ENCODE results near the gene ZNF662. TPM values are rescaled to one million over a fixed set of nuclear protein-coding genes. Genes with fewer than 3 reads are reported as not detected.

Gene ZNF662
- total and polyA plus RNA-seq, 2 of the 8 experiments (the other 6 are each of a cell fraction or from before 2014, with no cell fraction given): 0.03 TPM; not detected in 1

DNA sequence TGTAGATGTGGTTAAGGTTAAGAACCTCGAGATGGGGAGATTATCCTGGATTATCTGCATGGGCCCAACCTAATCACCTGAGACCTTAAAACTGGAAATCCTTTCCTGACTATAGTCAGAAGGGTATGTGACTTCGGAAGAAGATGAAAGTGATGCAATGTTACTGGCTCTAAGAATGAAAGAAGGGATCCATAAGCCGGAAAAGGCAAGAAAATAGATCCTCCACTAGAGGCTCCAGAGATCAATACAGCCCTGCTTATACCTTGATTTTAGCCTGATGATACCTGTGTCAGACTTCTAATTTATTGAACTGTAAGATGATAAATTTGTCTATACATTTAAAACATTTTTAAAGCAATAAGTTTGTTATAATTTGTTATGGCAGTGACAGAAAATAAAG, 51.6 kb downstream of the ZNF662 start:
- H3K79me1 ChIP-seq (ENCODE audit: low read depth, low read length): no peaks in the 10 kb centered on the region
- no peak overlapping the region for H3K9ac ChIP-seq (replicated peaks in 1 of 4; ENCODE audit: extremely low read depth in 1 of 4, low read depth in 3 of 4, low read length in 3 of 4)
- no peak overlapping the region for H3K4me3 ChIP-seq (ENCODE audit: extremely low read depth in 1 of 4, insufficient read depth in 2 of 4, low read depth in 3 of 4, low read length in 4 of 4)
- no peaks in the 10 kb centered on the region for H3K4me1 ChIP-seq (replicated peaks in 1 of 4; ENCODE audit: control insufficient read depth in 3 of 4, insufficient read depth in 4 of 4, low read length in 3 of 4)
- H2BK120ac ChIP-seq (replicated peaks; ENCODE audit: low read depth, low read length): no peak overlapping the region
- H3K4ac ChIP-seq (replicated peaks; ENCODE audit: insufficient read length, low read depth, low read length): no peak overlapping the region
- H2BK20ac ChIP-seq (ENCODE audit: low read length): no peak overlapping the region
- H3K36me3 ChIP-seq (ENCODE audit: control insufficient read depth in 2 of 4, insufficient read depth in 4 of 4, low read length in 3 of 4): no peaks in the 10 kb centered on the region
- no peaks in the 10 kb centered on the region for H3K27me3 ChIP-seq (replicated peaks in 1 of 4; ENCODE audit: control insufficient read depth in 3 of 4, extremely low read depth in 1 of 4, insufficient read depth in 3 of 4, low read length in 3 of 4)
- ChIA-PET CTCF (ENCODE audit: partially characterized antibody) (interaction anchor here (1.0 to 1.5 kb wide), 2 partner anchors 50 to 114 kb away, joined by 3 read pairs; no protein-coding TSS in a partner anchor), POLR2A (ENCODE audit: partially characterized antibody) (no interaction called here)
- DNase-seq (ENCODE audit: low read depth in 1 of 2, low spot score in 2 of 2) (no peak), FAIRE-seq (peak; percentile 76)
- H3K79me2 ChIP-seq (ENCODE audit: control insufficient read depth in 1 of 2, insufficient read depth in 2 of 2, low read length in 2 of 2): no peaks in the 10 kb centered on the region
- H2BK5ac ChIP-seq (ENCODE audit: low read depth, low read length): no peak overlapping the region
- no peak overlapping the region for H2BK15ac ChIP-seq (ENCODE audit: low read length)
- no peak overlapping the region for H3K23ac ChIP-seq (ENCODE audit: insufficient read length)
- H3K18ac ChIP-seq (ENCODE audit: extremely low read depth, low read length): no peak overlapping the region
- no peak overlapping the region for H4K8ac ChIP-seq (ENCODE audit: extremely low read depth, insufficient read depth, low read length)
- H4K91ac ChIP-seq (replicated peaks; ENCODE audit: insufficient read length, low read length): no peak overlapping the region
- H3K56ac ChIP-seq (replicated peaks; ENCODE audit: insufficient read length, low read depth, low read length): no peak overlapping the region
- H2AFZ ChIP-seq (ENCODE audit: low read length): no peak overlapping the region
- H3K14ac ChIP-seq (ENCODE audit: insufficient read length): no peak overlapping the region
- TF ChIP-seq CBX8 (IDR thresholded peaks at IDR 0.05; ENCODE audit: borderline replicate concordance, low read depth, low read length) (no peak), CEBPB (IDR thresholded peaks at IDR 0.05; ENCODE audit: low read depth, low read length) (peak; percentile 85; the same call in 1 of the 2 replicates), RAD21 (IDR thresholded peaks at IDR 0.05 in 1 of 2, conservative IDR thresholded peaks at IDR 0.05 in 1 of 2; ENCODE audit: low read depth in 2 of 2, low read length in 2 of 2) (peak; percentile 28 to 45)
- TF ChIP-seq, protein P1, sequence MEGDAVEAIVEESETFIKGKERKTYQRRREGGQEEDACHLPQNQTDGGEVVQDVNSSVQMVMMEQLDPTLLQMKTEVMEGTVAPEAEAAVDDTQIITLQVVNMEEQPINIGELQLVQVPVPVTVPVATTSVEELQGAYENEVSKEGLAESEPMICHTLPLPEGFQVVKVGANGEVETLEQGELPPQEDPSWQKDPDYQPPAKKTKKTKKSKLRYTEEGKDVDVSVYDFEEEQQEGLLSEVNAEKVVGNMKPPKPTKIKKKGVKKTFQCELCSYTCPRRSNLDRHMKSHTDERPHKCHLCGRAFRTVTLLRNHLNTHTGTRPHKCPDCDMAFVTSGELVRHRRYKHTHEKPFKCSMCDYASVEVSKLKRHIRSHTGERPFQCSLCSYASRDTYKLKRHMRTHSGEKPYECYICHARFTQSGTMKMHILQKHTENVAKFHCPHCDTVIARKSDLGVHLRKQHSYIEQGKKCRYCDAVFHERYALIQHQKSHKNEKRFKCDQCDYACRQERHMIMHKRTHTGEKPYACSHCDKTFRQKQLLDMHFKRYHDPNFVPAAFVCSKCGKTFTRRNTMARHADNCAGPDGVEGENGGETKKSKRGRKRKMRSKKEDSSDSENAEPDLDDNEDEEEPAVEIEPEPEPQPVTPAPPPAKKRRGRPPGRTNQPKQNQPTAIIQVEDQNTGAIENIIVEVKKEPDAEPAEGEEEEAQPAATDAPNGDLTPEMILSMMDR (IDR thresholded peaks at IDR 0.05; ENCODE audit: control extremely low read depth in 1 of 3, insufficient read depth in 1 of 3, low read depth in 1 of 3, low read length in 3 of 3): peak in 2 of 3 experiments; percentile 20 to 42; a peak in 2 of 4 replicates
- H3K27ac ChIP-seq (ENCODE audit: low read depth, low read length): no peak overlapping the region
- H2BK12ac ChIP-seq (ENCODE audit: low read depth, low read length): no peak overlapping the region
- H4K5ac ChIP-seq (ENCODE audit: insufficient read length, low read depth, low read length): no peak overlapping the region
- no peak overlapping the region for H3K4me2 ChIP-seq (ENCODE audit: insufficient read depth in 1 of 2, low read depth in 2 of 2, low read length in 2 of 2)
- H3K9me3 ChIP-seq (ENCODE audit: insufficient read depth in 2 of 2, low read depth in 1 of 2, low read length in 1 of 2): no peaks in the 10 kb centered on the region
- no peaks in the 10 kb centered on the region for H4K20me1 ChIP-seq (replicated peaks in 1 of 2; ENCODE audit: control insufficient read depth in 1 of 2, insufficient read depth in 2 of 2, low read length in 2 of 2)
- H2AK5ac ChIP-seq (ENCODE audit: low read depth, low read length): no peak overlapping the region
- no peaks in the 10 kb centered on the region for H3K23me2 ChIP-seq (ENCODE audit: low read depth, low read length)
- 75% methylated on average over 3 of the region's 3 CpGs; no CpG with 5 or more reads in 1 of the 2 experiments for WGBS, 2 experiments (ENCODE audit: extremely low coverage in 1 of 2, insufficient coverage in 1 of 2, insufficient read length in 1 of 2, insufficient replicate concordance in 2 of 2, low coverage in 1 of 2, low lambda C conversion rate in 2 of 2, missing lambda C conversion rate in 1 of 2)
